ENCODE results near the gene UBE2B.
"Not testable (repeated sequence)": the region's sequence is repeated elsewhere in the genome, so short reads cannot be mapped to it uniquely, and the experiment has no call there.

UBE2B gene

DNA sequence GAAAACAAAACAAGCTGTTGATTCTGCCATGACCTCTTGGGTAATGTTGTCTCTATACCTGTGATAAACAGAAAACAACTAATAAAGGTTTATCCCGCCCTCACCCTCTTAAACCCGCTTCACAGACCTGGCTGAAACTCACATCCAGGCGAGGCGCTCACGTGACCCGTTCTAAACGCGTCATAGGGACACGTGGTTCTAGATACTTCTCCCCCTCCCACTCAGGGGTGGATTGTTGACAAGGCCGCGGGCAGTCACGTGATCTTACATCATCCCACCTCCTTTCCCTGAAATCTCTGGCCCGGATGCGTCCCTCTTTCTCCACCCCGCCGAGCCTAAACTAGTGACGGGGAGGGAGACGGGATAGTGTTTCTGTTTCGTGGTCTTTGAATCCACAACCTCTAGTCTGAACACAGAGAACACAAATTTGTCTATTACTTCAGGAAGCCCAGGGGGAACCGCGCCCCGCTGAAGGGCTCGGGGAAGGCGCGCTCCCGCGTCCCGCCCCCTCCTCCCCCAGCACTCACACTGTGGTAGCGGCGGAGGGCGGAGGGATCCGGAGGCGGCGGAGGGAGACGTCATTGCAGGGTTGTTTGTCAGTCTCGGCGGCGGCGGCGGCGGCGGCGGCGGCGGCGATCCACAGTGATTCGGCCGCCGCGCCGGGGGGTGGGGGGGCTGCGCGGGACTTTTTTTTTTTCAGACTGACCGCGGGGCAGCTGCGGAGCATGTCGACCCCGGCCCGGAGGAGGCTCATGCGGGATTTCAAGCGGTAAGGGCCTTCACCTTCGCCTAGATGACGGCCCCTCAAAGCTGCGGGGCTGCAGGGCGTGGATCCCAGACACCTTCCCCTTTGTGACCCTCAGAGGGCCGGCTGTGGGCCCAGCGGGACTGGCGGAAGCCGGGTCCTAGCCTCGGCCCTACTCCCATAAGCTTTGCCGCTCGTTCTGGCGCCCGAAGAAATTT, at the start of gene UBE2B:
Gene UBE2B (plus strand): TSS at position 699 of the 963 bp plus-strand sequence. CDS start 27 bp downstream, at position 726.
- DNase-seq (ENCODE audit: low read depth in 2 of 2), result peak; percentile 96 to 97

DNA sequence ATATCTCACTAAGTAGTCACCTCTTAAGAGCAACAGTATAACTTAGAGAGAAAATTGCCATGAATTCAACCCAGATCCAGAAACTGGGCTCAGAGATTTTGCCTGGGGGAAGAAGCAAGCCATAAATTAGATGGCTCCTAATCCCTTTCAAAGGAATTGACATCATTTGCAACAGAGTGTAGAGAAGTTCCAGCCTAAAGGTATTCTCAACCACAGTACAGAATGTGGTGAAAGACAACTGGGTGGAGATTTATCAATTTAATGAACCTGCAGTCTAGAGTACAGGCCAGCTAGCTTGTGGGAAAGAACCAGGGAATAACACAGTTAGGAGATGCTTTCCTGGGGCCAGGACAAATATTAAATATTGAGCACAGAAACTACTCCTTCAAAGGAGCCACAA, 44.0 kb upstream of the UBE2B start:
- DNase-seq (ENCODE audit: low read depth in 2 of 2), result no peak

DNA sequence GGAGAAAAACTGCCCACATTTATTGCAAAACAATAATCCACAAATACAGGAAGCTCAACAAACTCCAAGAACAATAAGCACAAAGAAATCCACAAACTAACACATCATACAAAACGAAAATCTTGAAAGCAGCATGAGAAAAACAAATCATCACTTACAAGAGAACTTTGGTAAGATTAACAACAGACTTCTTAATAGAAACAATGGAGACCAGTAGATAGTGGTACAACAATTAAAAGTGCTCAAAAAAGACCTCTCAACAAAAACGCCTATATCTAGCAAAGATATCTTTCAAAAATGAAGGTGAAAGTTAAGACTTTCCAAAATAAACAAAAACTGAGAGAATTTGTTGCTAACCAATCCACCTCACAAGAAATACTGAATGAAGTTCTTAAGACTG, 42.8 kb upstream of the UBE2B start:
- no peak for DNase-seq (ENCODE audit: low read depth in 2 of 2)

DNA sequence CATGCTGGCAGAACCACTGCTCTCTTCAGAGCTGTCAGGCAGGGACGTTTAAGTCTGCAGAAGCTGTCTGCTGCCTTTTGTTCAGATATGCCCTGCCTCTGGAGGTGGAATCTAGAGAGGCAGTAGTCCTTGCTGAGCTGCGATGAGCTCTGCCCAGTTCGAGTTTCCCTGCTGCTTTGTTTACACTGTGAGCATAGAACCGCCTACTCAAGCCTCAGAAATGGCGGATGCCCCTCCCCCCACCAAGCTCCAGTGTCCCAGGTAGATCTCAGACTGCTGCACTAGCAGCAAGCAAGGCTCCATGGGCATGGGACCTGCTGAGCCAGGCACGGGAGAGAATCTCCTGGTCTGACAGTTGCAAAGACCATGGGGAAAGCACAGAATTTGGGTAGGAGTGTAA, 34.5 kb upstream of the UBE2B start:
- DNase-seq (ENCODE audit: low read depth in 2 of 2), result not testable (repeated sequence)

DNA sequence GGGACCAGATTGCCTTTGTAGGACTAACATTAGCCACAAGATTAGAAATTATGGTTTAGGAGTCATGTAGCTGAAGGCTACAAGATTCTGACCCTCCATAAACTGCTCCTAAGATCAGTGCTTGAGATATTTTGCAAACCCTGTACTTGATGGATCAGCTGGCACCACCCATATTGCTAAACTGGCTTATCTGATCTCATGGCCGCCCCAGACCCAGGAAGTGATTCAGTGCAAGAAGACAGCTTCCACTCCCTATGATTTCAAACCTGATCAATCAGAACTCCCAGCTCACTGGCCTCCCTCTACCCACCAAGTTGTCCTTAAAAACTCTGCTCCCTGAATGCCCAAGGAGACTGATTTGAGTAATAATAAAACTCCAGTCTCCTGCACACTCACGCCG, 27.9 kb upstream of the UBE2B start:
- not testable (repeated sequence) for DNase-seq (ENCODE audit: low read depth in 2 of 2)

DNA sequence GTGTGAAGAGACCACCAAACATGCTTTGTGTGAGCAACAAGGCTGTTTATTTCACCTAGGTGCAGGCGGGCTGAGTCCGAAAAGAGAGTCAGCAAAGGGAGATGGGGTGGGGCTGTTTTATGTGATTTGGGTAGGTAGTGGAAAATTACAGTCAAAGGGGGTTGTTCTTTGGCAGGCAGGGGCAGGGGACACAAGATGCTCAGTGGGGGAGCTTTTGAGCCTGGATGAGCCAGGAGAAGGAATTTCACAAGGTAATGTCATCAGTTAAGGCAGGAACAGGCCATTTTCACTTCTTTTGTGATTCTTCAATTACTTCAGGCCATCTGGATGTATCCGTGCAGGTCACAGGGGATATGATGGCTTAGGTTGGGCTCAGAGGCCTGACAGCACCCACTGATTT, 25.9 kb upstream of the UBE2B start:
- DNase-seq (ENCODE audit: low read depth in 2 of 2), result not testable (repeated sequence)

DNA sequence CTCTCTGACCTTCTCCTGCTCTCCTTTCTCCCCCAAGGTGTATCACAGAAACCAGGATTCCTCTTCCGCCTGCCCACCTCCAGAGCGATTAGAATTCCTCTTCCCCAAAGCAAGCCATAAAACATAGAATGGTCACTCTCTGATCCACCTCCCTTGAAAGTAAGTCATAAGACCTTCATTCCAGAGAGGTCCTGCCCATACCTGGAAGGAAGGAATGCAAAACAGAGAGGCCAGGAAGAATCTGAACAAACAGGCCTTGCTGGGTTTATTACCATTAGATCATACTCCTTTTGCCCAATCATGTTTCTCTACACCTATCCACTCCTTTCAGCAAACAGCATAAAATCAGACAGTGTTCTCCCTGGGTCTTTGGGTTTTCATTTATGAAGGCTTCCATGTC, 25.4 kb upstream of the UBE2B start:
- no peak for DNase-seq (ENCODE audit: low read depth in 2 of 2)

DNA sequence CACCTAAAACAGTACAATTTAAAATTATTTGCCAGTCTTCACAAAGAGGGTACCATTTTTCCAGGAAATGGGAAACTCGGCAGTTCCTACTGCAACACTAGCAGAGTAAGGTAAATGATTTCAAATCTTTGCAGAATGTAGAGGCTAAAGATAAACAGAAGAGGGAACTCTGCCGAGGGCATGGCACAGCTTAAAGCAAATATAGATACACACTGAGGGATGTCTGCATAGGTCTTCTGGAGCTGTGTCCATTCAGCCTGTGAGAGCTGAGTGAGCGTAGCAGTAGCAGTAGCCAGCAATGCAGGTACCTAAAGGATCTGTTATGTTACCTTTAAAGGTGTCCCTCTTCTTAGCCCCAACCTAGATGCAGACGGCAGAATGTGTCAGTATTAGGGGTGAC, 21.9 kb upstream of the UBE2B start:
- no peak for DNase-seq (ENCODE audit: low read depth in 2 of 2)

DNA sequence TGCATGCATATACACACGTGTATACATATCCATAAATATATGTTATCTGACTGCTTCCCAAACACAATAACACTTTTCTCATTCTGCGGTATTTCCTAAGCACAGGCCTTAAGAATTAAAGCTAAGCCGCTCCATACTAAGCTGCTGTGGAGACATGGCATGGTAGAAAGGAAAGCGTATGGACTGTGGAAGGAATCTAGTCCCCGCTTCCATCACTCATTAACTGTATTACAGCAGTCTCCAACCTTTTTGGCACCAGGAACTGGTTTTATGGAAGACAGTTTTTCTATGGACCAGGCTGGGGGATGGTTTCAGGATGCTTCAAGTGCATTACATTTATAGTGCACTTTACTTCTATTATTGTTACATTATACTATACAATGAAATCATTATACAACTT, 15.7 kb upstream of the UBE2B start:
- no peak for DNase-seq (ENCODE audit: low read depth in 2 of 2)

DNA sequence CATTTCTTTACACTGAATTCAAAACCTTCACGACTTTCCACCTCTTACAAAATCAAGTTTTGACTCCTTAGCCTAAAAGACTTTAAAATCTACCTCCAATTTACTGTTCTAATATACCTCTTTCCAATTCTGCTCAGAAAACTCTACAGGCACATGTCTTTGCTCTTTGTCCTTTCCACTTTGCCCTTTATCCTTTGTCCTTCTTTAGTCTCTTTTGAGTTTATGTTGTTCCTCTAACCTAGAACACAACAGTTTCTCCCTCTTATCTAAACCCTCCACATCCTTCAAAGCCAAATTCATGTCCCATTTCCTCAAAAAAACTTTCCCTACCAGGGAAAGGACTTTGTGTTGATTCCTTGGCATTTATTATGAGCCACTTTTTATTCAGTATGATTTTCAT, 5.8 kb upstream of the UBE2B start:
- no peak for DNase-seq (ENCODE audit: low read depth in 2 of 2)

DNA sequence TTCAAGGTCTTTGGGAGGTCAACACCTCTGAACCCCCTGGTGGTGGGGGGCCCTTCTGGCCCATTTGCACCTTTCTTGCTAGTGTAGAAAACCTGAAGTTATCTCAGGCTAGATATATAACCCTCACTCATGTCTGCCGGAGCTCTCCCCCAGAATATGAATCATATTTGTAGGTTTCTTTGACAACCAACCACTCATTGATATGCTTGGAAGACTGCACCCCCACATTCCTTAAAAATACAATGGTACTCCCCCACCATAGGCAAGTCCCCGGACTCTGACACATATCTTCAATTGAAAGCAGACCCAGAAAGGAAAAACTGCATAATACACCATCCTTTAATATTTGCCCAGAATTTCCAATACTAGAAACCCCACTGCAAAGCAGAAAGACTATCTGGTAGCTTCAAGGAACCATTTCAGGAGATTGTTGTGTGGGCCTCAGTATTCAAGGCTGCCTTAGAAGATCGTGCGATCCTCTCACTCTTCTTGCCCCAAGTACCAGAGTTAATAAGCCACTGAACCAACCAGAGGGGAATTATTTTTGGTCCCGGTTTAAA, 978 bp upstream of the UBE2B start:
- no peak for DNase-seq (ENCODE audit: low read depth in 2 of 2)

DNA sequence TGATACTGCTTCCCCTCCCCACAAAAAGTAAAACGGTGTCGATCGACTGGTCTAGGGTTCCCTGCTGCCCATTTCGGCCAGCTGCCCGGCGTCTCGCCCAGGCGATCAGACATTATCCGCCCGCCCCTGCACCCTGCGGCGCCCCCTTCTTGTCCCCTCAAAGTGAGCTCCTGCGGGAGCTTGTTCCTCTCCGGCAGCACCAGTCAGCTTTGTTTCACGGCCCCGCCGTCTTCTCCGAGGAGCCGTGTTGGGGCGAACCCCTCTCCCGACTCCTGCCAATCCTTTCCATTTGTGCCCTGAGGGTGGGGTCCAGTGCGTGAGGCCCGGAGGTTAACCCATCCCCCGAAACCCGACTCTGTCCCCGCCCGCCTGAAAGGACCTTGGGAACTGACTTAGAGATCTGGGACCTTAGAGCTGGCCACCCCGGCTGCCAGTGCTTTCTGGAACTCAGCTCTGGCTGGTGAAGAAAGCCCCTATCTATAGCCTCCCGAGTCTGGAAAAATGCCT, 518 bp downstream of the UBE2B start:
- DNase-seq (ENCODE audit: low read depth in 2 of 2), result peak in 1 of 2 donors; percentile 22

DNA sequence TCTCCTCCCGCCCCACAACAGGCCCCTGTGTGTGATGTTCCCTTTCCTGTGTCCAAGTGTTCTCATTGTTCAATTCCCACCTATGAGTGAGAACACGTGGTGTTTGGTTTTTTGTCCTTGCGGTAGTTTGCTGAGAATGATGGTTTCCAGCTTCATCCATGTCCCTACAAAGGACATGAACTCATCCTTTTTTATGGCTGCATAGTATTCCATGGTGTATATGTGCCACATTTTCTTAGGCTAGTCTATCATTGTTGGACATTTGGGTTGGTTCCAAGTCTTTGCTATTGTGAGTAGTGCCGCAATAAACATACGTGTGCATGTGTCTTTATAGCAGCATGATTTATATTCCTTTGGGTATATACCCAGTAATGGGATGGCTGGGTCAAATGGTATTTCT, 2.3 kb downstream of the UBE2B start:
- not testable (repeated sequence) for DNase-seq (ENCODE audit: low read depth in 2 of 2)

DNA sequence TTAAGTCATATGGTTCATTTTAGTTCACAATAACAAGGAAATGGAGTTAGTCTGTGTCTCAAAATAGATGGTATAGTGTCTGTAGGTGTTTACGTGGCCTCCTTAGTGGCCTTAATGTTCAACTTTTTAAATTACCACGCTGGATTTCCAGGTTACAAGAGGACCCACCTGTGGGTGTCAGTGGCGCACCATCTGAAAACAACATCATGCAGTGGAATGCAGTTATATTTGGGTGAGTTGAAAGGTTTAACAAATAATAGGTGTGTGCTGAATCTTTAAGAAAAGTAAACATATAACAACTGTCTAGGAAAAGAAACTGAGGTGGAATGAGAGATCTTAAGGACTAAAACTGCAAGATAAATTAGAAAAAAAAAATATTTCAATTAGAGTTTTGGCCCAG, 2.9 kb downstream of the UBE2B start:
- DNase-seq (ENCODE audit: low read depth in 2 of 2), result no peak

DNA sequence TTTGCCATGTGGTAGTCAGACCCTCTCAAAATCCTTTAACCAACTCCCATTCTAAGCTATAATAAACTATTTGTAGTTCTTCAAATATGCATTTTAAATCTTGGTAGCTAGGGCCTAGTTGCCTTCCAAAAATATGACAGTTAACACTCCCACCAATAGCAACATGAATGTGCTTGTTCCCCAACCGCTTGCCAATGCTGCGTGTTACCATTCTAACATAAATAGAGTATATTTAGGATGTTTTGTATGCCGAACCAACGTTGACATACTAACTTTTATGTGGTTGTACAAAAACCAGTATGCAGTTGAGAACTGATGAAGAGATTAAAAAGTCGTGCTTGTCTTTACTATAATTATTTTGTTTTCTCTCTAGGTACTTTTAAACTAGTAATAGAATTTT, 9.0 kb downstream of the UBE2B start:
- no peak for DNase-seq (ENCODE audit: low read depth in 2 of 2)

DNA sequence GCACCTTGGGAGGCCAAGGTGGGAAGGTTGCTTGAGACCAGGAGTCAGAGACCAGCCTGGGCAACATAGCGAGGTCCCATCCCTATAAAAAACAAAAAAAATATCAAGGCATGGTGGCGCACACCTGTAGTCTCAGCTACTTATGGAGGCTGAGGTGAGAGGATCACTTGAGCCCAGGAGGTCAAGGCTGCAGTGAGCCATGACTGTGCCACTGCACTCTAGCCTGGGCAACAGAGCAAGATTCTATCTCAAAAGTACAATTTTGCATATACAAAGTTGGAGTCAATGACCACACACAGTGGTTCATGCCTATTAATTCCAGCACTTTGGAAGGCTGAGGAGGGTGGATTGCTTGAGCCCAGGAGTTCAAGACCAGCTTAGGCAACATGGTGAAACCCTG, 10.8 kb downstream of the UBE2B start:
- not testable (repeated sequence) for DNase-seq (ENCODE audit: low read depth in 2 of 2)

DNA sequence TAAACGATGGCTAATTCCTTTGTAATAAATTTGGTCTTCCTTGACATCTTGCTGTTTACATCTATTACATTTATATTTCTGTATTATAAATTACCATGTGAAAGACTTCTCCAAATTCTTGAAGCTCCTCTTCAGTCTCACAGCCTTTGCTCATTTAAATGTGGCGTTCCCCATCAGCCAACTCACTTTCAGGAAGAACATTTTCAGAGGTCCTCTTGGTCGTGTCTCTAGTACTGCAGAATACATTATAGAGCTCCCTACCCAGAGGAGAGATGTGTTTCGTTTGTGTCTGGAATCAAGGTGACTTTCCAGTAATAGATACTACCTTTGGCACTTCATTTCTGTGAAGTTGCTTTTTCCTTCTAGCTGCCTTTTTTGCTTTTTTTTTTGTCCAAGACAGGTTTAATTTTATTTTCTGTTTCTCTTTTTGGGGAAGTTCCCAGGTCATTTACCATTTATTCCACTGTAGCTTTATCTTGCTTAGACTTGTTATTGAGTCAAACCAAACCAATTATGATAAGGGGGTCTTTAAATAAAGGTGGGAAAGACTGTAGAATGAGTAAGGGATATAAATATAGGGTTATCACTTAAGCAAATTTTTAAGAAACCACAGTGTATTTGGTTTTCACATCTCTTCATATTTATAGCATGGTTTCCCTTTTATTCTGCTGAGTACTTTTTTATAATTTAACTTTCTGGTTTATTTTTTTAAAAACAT, 12.8 kb downstream of the UBE2B start:
- DNase-seq (ENCODE audit: low read depth in 2 of 2), result no peak

DNA sequence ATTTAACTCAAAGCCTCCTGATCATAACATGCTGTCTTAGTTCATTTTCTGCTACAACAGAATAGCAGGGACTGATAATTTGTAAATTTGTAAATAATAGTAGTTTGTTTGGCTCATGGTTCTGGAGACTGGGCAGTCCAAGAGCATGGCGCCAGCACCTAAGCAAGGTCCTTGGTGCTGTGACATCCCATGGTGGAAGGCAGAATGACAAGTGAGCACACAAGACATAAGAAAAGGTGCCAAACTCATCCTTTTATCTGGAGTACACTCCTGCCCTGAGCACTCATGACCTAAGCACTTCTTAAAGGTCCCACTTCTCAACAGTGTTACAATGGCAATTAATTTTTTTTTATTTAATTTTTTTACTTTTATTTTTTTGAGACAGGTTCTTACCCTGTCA, 16.1 kb downstream of the UBE2B start:
- DNase-seq (ENCODE audit: low read depth in 2 of 2), result no peak

DNA sequence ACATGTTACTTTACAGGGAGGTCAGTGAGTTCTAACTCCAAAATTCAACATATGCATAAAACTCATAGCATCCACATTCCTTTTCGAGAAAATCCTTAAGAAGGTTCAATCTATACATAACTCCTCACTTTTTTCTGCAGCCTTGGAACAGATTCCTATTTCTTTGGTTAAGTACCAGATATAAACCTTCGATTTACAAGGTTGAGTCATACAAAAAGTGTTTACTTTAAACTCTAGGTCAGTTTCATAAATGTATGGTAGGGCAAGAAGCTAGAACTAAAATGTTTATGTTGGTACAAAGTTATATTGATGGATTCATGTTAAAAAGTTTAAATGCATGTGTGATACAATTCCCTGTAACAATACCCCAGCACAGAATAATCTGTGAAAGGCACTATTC, 20.9 kb downstream of the UBE2B start:
- no peak for DNase-seq (ENCODE audit: low read depth in 2 of 2)

DNA sequence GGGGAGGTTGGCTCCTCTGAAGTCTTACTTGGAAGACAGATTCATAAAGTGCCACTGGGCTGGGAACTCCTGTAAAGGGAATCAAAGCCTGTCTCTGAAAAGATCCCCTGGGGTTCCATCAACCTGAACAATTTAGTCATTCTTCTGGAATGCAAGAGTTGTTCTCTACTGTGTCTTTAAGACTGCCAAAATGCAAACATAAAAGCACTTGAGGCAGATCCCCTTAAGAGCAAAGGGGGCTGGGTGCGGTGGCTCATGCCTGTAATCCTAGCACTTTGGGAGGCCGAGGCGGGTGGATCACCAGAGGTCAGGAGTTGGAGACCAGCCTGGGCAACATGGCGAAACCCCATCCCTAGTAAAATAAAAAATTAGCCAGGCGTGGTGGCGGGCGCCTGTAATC, 23.6 kb downstream of the UBE2B start:
- no peak for DNase-seq (ENCODE audit: low read depth in 2 of 2)

DNA sequence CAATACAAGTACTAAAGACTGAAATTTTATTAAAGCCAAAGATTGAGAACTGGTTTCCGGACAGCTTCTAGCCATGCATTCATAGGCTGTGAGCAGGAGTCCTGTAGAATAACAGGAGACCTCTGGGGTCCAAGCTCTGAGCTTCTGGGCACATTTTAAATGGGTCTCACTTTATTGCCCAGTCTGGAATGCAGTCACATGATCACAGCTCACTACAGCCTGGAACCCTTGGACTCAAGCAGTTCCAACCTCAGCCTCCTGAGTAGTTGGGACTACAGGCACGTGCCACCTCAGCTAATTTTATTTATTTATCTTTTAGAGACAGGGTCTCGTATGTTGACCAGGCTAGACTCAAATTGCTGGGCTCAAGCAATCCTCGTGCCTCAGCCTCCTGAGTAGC, 24.9 kb downstream of the UBE2B start:
- DNase-seq (ENCODE audit: low read depth in 2 of 2), result no peak

DNA sequence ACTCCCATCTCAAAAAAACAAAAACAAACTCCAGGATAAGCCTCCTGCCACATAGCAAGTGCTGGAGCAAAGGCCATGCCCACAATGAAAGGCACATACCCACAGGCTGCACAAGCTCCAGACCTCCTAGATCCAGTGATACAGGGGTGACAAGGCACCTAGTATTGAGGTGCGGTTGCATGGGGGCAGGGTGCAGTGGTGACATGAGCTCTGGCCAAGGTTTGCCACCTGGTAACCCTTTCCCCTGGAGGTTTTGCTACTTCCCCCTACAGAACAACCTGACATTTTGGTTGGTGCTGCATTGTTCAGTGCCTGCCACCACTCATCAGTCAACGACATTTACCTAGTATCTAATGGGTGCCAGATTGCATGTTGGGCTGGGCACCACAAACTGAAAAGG, 25.8 kb downstream of the UBE2B start:
- no peak for DNase-seq (ENCODE audit: low read depth in 2 of 2)

Measured in stimulated activated CD4-positive, alpha-beta T cell treated with anti-CD3 and anti-CD28 coated beads, Interleukin-1b, Interleukin-23, amount 100 ng/mL, for 4 hours (primary cell).